AG20443 (cell line): ENCODE data around the gene CHRM4.

ENCODE experiments used
- DNase-seq: peaks from one replicate; pipeline ENCODE4 v3.0.0; 2012; ENCODE audit warnings: low spot score, mixed read lengths

CHRM4 gene

GRCh38 chr11:46391578-46392420, at the start of gene CHRM4:
CHRM4 (minus strand) TSS chr11:46391776; CDS start chr11:46386557, 5,219 bp downstream.
- DNase-seq, result peak; percentile 60

- DNase-seq, result no peak
These were observed 46.6 kb upstream of the CHRM4 start for GRCh38 chr11:46438211-46438610.

- DNase-seq, result no peak
These were observed 45.6 kb upstream of the CHRM4 start for GRCh38 chr11:46437122-46437689.

- DNase-seq, result no peak
These were observed 44.5 kb upstream of the CHRM4 start for GRCh38 chr11:46436113-46436512.

- DNase-seq, result no peak
These were observed 44.1 kb upstream of the CHRM4 start for GRCh38 chr11:46435679-46436078.

GRCh38 chr11:46431211-46431610, 39.6 kb upstream of the CHRM4 start:
- DNase-seq, result no peak

- DNase-seq, result no peak
These were observed 38.1 kb upstream of the CHRM4 start for GRCh38 chr11:46429717-46430116.

GRCh38 chr11:46427364-46427763, 35.8 kb upstream of the CHRM4 start:
- DNase-seq, result no peak

GRCh38 chr11:46426233-46426991, 34.8 kb upstream of the CHRM4 start:
- DNase-seq, result no peak

GRCh38 chr11:46422588-46422987, 31.0 kb upstream of the CHRM4 start:
- DNase-seq, result no peak

GRCh38 chr11:46421257-46421880, 29.8 kb upstream of the CHRM4 start:
- no peak for DNase-seq

GRCh38 chr11:46420513-46420912, 28.9 kb upstream of the CHRM4 start:
- DNase-seq, result no peak

GRCh38 chr11:46418751-46419150, 27.2 kb upstream of the CHRM4 start:
- DNase-seq, result no peak

GRCh38 chr11:46417711-46418110, 26.1 kb upstream of the CHRM4 start:
- DNase-seq, result no peak

GRCh38 chr11:46414879-46415278, 23.3 kb upstream of the CHRM4 start:
- DNase-seq, result no peak

- DNase-seq, result no peak
These were observed 22.9 kb upstream of the CHRM4 start for GRCh38 chr11:46414466-46414796.

GRCh38 chr11:46413760-46414465, 22.3 kb upstream of the CHRM4 start:
- no peak for DNase-seq

- no peak for DNase-seq
These were observed 18.4 kb upstream of the CHRM4 start for GRCh38 chr11:46410021-46410420.

- DNase-seq, result no peak
These were observed 16.9 kb upstream of the CHRM4 start for GRCh38 chr11:46408407-46408986.

- no peak for DNase-seq
These were observed 16.1 kb upstream of the CHRM4 start for GRCh38 chr11:46407635-46408034.

- DNase-seq, result peak; percentile 42
These were observed 13.0 kb upstream of the CHRM4 start for GRCh38 chr11:46404476-46405017.
